ENCODE measurements around the gene TMEM217. TPM values are rescaled to one million over a fixed set of nuclear protein-coding genes. Genes with fewer than 3 reads are reported as not detected.

The TMEM217 gene
- polyA plus RNA-seq, 1 of the 3 experiments (the other 2 are of a cell fraction), result 1.5 TPM

DNA sequence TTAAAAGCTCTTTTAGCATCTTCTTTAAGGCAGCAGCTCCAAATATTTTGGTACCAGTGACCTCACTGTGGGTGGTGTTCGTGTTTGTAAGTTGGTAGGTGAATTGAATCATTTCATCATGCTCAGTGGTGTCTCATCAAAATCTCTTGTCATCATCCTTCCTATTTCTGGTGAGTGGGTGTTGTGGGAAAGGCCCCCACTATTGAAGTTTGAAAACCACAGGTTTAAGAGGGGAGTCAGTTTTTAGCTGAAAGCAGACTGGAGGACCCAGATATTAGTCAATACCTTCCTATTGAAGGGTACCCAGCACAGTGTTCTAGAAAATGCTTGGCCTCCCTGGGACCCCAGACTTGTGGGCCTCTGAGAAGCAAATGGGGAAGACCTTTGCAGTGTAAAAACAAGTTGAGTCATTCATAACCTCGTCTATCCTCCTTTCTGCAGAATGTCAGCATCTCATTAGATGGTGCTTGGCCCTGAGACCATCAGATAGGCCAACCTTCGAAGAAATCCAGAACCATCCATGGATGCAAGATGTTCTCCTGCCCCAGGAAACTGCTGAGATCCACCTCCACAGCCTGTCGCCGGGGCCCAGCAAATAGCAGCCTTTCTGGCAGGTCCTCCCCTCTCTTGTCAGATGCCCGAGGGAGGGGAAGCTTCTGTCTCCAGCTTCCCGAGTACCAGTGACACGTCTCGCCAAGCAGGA lies 84.3 kb downstream of the TMEM217 start:
- CTCF ChIA-PET, result interaction anchor here (0.7 to 15.1 kb wide), 11 partner anchors 15 to 407 kb away, joined by 4 to 490 read pairs (median 26); no protein-coding TSS in a partner anchor
- WGBS (ENCODE audit: low lambda C conversion rate), result 50% methylated on average over 4 of the region's 9 CpGs
- Histone ChIP-seq H3K9me2 (no peaks in the 10 kb centered on the region), H3K4me2 (no peak overlapping the region), H3K4me1 (ENCODE audit: control insufficient read depth in 1 of 2, insufficient read depth in 2 of 2, low read depth in 1 of 2, low read length in 1 of 2) (peaks cover 4 to 19% of the 10 kb centered on the region in 2 experiments; a peak in 3 of 4 replicates), H4K20me1 (ENCODE audit: insufficient read depth) (peaks cover 17% of the 10 kb centered on the region), H3K36me3 (replicated peaks in 1 of 2; ENCODE audit: control insufficient read depth in 1 of 2, insufficient read depth in 2 of 2, low read length in 1 of 2) (peaks cover 32 to 35% of the 10 kb centered on the region in 2 experiments), H2AFZ (ENCODE audit: low read depth) (no peak overlapping the region), H3K79me2 (ENCODE audit: insufficient read depth) (peaks cover 29% of the 10 kb centered on the region), H3K9me3 (no peaks in the 10 kb centered on the region), H3K27ac (ENCODE audit: low read depth in 2 of 2, low read length in 1 of 2) (no peak overlapping the region; a peak in 1 of 4 replicates), H3K9ac (no peak overlapping the region), H3K27me3 (ENCODE audit: insufficient read depth) (no peaks in the 10 kb centered on the region), H3K4me3 (ENCODE audit: low read depth in 2 of 2, low read length in 1 of 2) (no peak overlapping the region), H3F3A (replicated peaks; ENCODE audit: insufficient read depth) (peaks cover 15% of the 10 kb centered on the region)
- POLR2A ChIA-PET, result interaction anchor here (1.0 to 1.7 kb wide), 3 partner anchors 71 to 120 kb away, joined by 3 to 5 read pairs (median 3); no protein-coding TSS in a partner anchor
- DNase-seq, result no peak
- TF ChIP-seq, protein P1, sequence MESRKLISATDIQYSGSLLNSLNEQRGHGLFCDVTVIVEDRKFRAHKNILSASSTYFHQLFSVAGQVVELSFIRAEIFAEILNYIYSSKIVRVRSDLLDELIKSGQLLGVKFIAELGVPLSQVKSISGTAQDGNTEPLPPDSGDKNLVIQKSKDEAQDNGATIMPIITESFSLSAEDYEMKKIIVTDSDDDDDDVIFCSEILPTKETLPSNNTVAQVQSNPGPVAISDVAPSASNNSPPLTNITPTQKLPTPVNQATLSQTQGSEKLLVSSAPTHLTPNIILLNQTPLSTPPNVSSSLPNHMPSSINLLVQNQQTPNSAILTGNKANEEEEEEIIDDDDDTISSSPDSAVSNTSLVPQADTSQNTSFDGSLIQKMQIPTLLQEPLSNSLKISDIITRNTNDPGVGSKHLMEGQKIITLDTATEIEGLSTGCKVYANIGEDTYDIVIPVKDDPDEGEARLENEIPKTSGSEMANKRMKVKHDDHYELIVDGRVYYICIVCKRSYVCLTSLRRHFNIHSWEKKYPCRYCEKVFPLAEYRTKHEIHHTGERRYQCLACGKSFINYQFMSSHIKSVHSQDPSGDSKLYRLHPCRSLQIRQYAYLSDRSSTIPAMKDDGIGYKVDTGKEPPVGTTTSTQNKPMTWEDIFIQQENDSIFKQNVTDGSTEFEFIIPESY (IDR thresholded peaks at IDR 0.05; ENCODE audit: borderline replicate concordance, low read depth), result no peak
- TF ChIP-seq SIN3A (IDR thresholded peaks at IDR 0.05; ENCODE audit: borderline replicate concordance, low read depth, low read length) (no peak), FOXM1 (IDR thresholded peaks at IDR 0.05; ENCODE audit: low read depth) (no peak), YY1 (IDR thresholded peaks at IDR 0.05; ENCODE audit: low read depth) (no peak), TCF12 (IDR thresholded peaks at IDR 0.05) (no peak), TEAD4 (IDR thresholded peaks at IDR 0.05; ENCODE audit: borderline replicate concordance, insufficient read depth) (no peak), EZH2phosphoT487 (IDR thresholded peaks at IDR 0.05; ENCODE audit: borderline replicate concordance, low read depth) (no peak), RAD21 (IDR thresholded peaks at IDR 0.05; ENCODE audit: low read length) (no peak), FOXJ3 (CRISPR knock-in tag; IDR thresholded peaks at IDR 0.05) (no peak), ELF1 (IDR thresholded peaks at IDR 0.05) (no peak), NRF1 (IDR thresholded peaks at IDR 0.05; ENCODE audit: low read depth, low read length) (no peak)

DNA sequence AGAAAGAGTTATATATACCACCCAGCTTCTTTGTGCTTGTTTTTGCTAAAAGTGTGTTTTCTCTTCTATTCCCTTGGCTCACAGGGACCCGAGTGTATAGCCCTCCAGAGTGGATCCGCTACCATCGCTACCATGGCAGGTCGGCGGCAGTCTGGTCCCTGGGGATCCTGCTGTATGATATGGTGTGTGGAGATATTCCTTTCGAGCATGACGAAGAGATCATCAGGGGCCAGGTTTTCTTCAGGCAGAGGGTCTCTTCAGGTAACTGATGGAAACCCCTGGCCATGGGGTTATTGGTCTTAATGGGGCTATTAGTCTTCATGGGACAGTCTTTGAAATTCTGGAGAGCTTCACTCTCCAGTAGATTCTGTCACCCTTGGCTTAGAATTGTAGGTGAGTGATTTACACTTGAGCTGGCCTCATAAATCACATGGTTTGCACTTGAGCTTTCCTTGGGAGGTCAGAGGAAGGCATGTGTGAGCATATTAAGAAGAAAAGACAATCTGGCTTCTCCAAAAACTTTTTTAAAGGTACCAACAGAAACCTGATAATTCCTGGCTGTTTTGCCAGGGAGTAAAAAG lies 84.9 kb downstream of the TMEM217 start:
- no peak for DNase-seq
- no peak for TF ChIP-seq ELF1 (IDR thresholded peaks at IDR 0.05)
- Histone ChIP-seq H2AFZ (ENCODE audit: low read depth) (no peak overlapping the region), H3K9me2 (no peaks in the 10 kb centered on the region), H3K4me3 (ENCODE audit: low read depth in 2 of 2, low read length in 1 of 2) (peak overlapping the region in 1 of 2 experiments; percentile 93; a peak in 1 of 4 replicates), H3K9ac (no peak overlapping the region), H3K27me3 (ENCODE audit: insufficient read depth) (no peaks in the 10 kb centered on the region), H3K4me2 (no peak overlapping the region), H3K79me2 (ENCODE audit: insufficient read depth) (peaks cover 29% of the 10 kb centered on the region), H3K27ac (ENCODE audit: low read depth in 2 of 2, low read length in 1 of 2) (no peak overlapping the region), H3F3A (replicated peaks; ENCODE audit: insufficient read depth) (peaks cover 16% of the 10 kb centered on the region), H3K36me3 (replicated peaks in 1 of 2; ENCODE audit: control insufficient read depth in 1 of 2, insufficient read depth in 2 of 2, low read length in 1 of 2) (peaks cover 32 to 35% of the 10 kb centered on the region in 2 experiments), H4K20me1 (ENCODE audit: insufficient read depth) (peaks cover 17% of the 10 kb centered on the region), H3K9me3 (no peaks in the 10 kb centered on the region), H3K4me1 (ENCODE audit: control insufficient read depth in 1 of 2, insufficient read depth in 2 of 2, low read depth in 1 of 2, low read length in 1 of 2) (peaks cover 4 to 19% of the 10 kb centered on the region in 2 experiments; a peak in 3 of 4 replicates)
- ChIA-PET CTCF (interaction anchor here (0.6 to 15.1 kb wide), 28 partner anchors 8 to 558 kb away, joined by 3 to 490 read pairs (median 12); no protein-coding TSS in a partner anchor), POLR2A (interaction anchor here (1.0 to 1.8 kb wide), 4 partner anchors 71 to 144 kb away, joined by 3 to 5 read pairs (median 4); no protein-coding TSS in a partner anchor)
- WGBS (ENCODE audit: low lambda C conversion rate), result 83% methylated on average over 5 of the region's 7 CpGs

All from SK-N-SH (cell line).